Measurements from ENCODE around the gene NXPH4. TPM values are rescaled to one million over a fixed set of nuclear protein-coding genes. Genes with fewer than 3 reads are reported as not detected.

Gene NXPH4
- total RNA-seq, 1 experiment from 2014 or later, result 20.0 TPM

DNA sequence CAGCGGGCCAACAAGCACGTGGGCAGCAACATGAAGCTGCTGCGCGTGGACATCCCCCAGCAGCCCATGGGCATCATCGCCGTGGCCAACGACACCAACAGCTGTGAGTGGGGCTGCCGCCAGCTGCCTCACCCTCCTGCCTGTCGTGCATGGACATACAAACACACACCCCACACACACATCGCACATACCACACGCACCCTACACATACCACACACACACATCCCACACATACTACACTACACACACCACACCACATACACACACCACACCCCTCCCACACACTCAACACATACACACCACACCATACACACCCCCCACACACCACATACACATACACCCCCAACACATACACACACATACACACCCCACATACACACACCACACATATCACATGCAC, 25.2 kb upstream of the NXPH4 start (continued):
- TF ChIP-seq ZNF274 (IDR thresholded peaks at IDR 0.05; ENCODE audit: low read depth, low read length), result no peak

DNA sequence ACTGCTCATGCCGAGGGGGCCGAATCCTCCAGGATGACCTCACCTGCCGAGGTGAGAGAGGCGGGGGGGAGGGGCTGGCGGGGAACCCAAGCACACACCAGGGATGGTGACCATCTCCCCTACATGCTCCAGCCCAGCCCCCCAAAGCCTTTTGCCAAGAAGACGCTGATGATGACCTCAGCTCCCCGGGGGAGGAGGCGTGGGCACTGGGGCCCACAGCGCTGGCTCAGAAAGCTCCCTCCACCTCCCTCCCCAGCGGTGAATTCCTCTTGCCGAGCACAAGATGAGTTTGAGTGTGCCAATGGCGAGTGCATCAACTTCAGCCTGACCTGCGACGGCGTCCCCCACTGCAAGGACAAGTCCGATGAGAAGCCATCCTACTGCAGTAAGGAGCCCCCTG, 23.7 kb upstream of the NXPH4 start:
- ChIA-PET RAD21 (ENCODE audit: low non-redundant PET in 1 of 2, low total read pairs in 2 of 2, uncharacterized antibody in 2 of 2, unreplicated experiment in 2 of 2) (no interaction called here), POLR2A (no interaction called here), CTCF (interaction anchor here (0.6 kb wide), 1 partner anchor 18 kb away, joined by 3 read pairs; no protein-coding TSS in a partner anchor)
- H3K4me1 ChIP-seq (ENCODE audit: control insufficient read depth in 1 of 2, insufficient read depth in 2 of 2, low read length in 2 of 2), result no peaks in the 10 kb centered on the region
- no peak overlapping the region for H3K27ac ChIP-seq (ENCODE audit: low read depth, low read length)
- no peak overlapping the region for H3K4me3 ChIP-seq (replicated peaks in 1 of 2; ENCODE audit: low read depth in 1 of 2, low read length in 2 of 2)
- no peak overlapping the region for H3K9ac ChIP-seq (ENCODE audit: low read length)
- no peaks in the 10 kb centered on the region for H3K9me2 ChIP-seq (ENCODE audit: insufficient read depth)
- peaks cover 0 to 3% of the 10 kb centered on the region in 2 experiments; a peak in 2 of 4 replicates for H3K36me3 ChIP-seq (ENCODE audit: control insufficient read depth in 1 of 2, insufficient read depth in 2 of 2, low read length in 2 of 2)
- no TSS peak for BruUV-seq (replicated peaks)
- H3K4me2 ChIP-seq (ENCODE audit: low read length), result no peak overlapping the region
- H2AFZ ChIP-seq (ENCODE audit: low read depth, low read length, poor library complexity, severe bottlenecking), result no peak overlapping the region
- no peak for ATAC-seq
- no peaks in the 10 kb centered on the region for H4K20me1 ChIP-seq (ENCODE audit: insufficient read depth)
- intact Hi-C loops (cut with micrococcal nuclease), result no loop called here
- no peak for DNase-seq (ENCODE audit: low read depth, low spot score)
- TF ChIP-seq, protein P1, sequence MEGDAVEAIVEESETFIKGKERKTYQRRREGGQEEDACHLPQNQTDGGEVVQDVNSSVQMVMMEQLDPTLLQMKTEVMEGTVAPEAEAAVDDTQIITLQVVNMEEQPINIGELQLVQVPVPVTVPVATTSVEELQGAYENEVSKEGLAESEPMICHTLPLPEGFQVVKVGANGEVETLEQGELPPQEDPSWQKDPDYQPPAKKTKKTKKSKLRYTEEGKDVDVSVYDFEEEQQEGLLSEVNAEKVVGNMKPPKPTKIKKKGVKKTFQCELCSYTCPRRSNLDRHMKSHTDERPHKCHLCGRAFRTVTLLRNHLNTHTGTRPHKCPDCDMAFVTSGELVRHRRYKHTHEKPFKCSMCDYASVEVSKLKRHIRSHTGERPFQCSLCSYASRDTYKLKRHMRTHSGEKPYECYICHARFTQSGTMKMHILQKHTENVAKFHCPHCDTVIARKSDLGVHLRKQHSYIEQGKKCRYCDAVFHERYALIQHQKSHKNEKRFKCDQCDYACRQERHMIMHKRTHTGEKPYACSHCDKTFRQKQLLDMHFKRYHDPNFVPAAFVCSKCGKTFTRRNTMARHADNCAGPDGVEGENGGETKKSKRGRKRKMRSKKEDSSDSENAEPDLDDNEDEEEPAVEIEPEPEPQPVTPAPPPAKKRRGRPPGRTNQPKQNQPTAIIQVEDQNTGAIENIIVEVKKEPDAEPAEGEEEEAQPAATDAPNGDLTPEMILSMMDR (IDR thresholded peaks at IDR 0.05 in 2 of 3, conservative IDR thresholded peaks at IDR 0.05 in 1 of 3; ENCODE audit: borderline replicate concordance in 1 of 3, insufficient read depth in 1 of 3, low read depth in 2 of 3, low read length in 2 of 3), result no peak
- H3K79me2 ChIP-seq (ENCODE audit: insufficient read depth, low read length), result no peaks in the 10 kb centered on the region
- no peaks in the 10 kb centered on the region for H3K9me3 ChIP-seq (ENCODE audit: control insufficient read depth in 1 of 2, insufficient read depth in 1 of 2, low read depth in 1 of 2, low read length in 2 of 2)
- no peaks in the 10 kb centered on the region for H3K27me3 ChIP-seq (ENCODE audit: insufficient read depth, low read length)

DNA sequence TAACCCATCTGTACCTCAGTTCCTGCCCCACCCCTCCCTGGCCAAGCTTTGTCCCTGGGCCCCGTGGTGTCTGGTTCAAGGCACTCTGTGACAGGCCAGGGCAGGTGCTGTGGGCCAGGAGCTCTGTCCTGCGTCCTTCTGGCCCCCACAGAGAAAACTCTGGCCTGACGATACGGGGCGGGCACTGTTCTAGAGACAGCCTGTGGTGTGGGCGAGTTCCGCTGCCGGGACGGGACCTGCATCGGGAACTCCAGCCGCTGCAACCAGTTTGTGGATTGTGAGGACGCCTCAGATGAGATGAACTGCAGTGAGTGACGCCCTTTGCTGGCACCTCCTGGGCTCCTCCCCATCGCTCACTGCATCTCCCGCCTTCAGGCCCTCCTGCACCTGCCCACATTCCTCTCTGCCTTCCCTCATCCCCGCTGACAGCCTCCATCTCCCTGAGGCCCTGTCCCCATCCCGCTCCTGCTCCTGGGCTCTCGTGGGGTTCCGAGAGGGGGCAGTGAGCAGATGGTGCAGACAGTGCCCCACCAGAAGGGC, 22.8 kb upstream of the NXPH4 start:
- H4K20me1 ChIP-seq (ENCODE audit: insufficient read depth), result no peaks in the 10 kb centered on the region
- intact Hi-C loops (cut with micrococcal nuclease), result no loop called here
- H3K36me3 ChIP-seq (ENCODE audit: control insufficient read depth in 1 of 2, insufficient read depth in 2 of 2, low read length in 2 of 2), result peaks cover 0 to 3% of the 10 kb centered on the region in 2 experiments; a peak in 2 of 4 replicates
- no peaks in the 10 kb centered on the region for H3K79me2 ChIP-seq (ENCODE audit: insufficient read depth, low read length)
- no peak overlapping the region for H3K4me2 ChIP-seq (ENCODE audit: low read length)
- BruUV-seq (replicated peaks), result no TSS peak
- no peaks in the 10 kb centered on the region for H3K4me1 ChIP-seq (ENCODE audit: control insufficient read depth in 1 of 2, insufficient read depth in 2 of 2, low read length in 2 of 2)
- H3K9me3 ChIP-seq (ENCODE audit: control insufficient read depth in 1 of 2, insufficient read depth in 1 of 2, low read depth in 1 of 2, low read length in 2 of 2), result no peaks in the 10 kb centered on the region
- H2AFZ ChIP-seq (ENCODE audit: low read depth, low read length, poor library complexity, severe bottlenecking), result no peak overlapping the region
- ChIA-PET POLR2A (no interaction called here), CTCF (no interaction called here), RAD21 (ENCODE audit: low non-redundant PET in 1 of 2, low total read pairs in 2 of 2, uncharacterized antibody in 2 of 2, unreplicated experiment in 2 of 2) (no interaction called here)
- H3K4me3 ChIP-seq (replicated peaks in 1 of 2; ENCODE audit: low read depth in 1 of 2, low read length in 2 of 2), result no peak overlapping the region
- DNase-seq (ENCODE audit: low read depth, low spot score) (no peak), ATAC-seq (peak; percentile 26; the same call in 1 of the 2 replicates)
- no peak overlapping the region for H3K9ac ChIP-seq (ENCODE audit: low read length)
- no peak overlapping the region for H3K27ac ChIP-seq (ENCODE audit: low read depth, low read length)
- H3K9me2 ChIP-seq (ENCODE audit: insufficient read depth), result no peaks in the 10 kb centered on the region
- H3K27me3 ChIP-seq (ENCODE audit: insufficient read depth, low read length), result no peaks in the 10 kb centered on the region
- TF ChIP-seq YY1 (IDR thresholded peaks at IDR 0.05; ENCODE audit: extremely low read depth, insufficient replicate concordance, low read depth, low read length), result no peak
- TF ChIP-seq, protein P1 (IDR thresholded peaks at IDR 0.05 in 2 of 3, conservative IDR thresholded peaks at IDR 0.05 in 1 of 3; ENCODE audit: borderline replicate concordance in 1 of 3, insufficient read depth in 1 of 3, low read depth in 2 of 3, low read length in 2 of 3), result no peak
- no peak for TF ChIP-seq ELF1 (IDR thresholded peaks at IDR 0.05; ENCODE audit: borderline replicate concordance, low read depth)
- no peak for TF ChIP-seq TCF7L2 (IDR thresholded peaks at IDR 0.05; ENCODE audit: borderline replicate concordance, extremely low read depth, insufficient read depth, insufficient read length)
- TF ChIP-seq EZH2phosphoT487 (IDR thresholded peaks at IDR 0.05; ENCODE audit: borderline replicate concordance), result no peak
- TF ChIP-seq, protein P2, sequence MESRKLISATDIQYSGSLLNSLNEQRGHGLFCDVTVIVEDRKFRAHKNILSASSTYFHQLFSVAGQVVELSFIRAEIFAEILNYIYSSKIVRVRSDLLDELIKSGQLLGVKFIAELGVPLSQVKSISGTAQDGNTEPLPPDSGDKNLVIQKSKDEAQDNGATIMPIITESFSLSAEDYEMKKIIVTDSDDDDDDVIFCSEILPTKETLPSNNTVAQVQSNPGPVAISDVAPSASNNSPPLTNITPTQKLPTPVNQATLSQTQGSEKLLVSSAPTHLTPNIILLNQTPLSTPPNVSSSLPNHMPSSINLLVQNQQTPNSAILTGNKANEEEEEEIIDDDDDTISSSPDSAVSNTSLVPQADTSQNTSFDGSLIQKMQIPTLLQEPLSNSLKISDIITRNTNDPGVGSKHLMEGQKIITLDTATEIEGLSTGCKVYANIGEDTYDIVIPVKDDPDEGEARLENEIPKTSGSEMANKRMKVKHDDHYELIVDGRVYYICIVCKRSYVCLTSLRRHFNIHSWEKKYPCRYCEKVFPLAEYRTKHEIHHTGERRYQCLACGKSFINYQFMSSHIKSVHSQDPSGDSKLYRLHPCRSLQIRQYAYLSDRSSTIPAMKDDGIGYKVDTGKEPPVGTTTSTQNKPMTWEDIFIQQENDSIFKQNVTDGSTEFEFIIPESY (IDR thresholded peaks at IDR 0.05; ENCODE audit: extremely low read depth, insufficient replicate concordance, low read length), result no peak
- TF ChIP-seq SRF (IDR thresholded peaks at IDR 0.05; ENCODE audit: low read depth), result no peak
- no peak for TF ChIP-seq JUND (IDR thresholded peaks at IDR 0.05)

All from HCT116 (cell line).